Hepatocyte (in vitro differentiated cells): ENCODE results near the gene FBXL7.

Experiments used
- EZH2 ChIP-seq: fragments of 200-600 bp; sonication (generic); IDR thresholded peaks from 2 replicates; pipeline ENCODE4 v1.6.1; 2016; ENCODE audit warnings: antibody characterized with exemption, mild to moderate bottlenecking, borderline replicate concordance
- EZH2phosphoT487 ChIP-seq: fragments of 200-600 bp; sonication (generic); IDR thresholded peaks from one replicate; pipeline ENCODE4 v1.6.1; 2018; ENCODE audit warnings: antibody characterized with exemption, mild to moderate bottlenecking, low read depth, moderate library complexity; ENCODE audit not compliant: unreplicated experiment, severe bottlenecking
- TF ChIP-seq, protein P1 (sequence below): fragments of 200-600 bp; sonication (generic); IDR thresholded peaks from 2 replicates; pipeline ENCODE4 v1.5.1; 2016; ENCODE audit warnings: antibody characterized with exemption, mild to moderate bottlenecking; ENCODE audit not compliant: poor library complexity

DNA sequence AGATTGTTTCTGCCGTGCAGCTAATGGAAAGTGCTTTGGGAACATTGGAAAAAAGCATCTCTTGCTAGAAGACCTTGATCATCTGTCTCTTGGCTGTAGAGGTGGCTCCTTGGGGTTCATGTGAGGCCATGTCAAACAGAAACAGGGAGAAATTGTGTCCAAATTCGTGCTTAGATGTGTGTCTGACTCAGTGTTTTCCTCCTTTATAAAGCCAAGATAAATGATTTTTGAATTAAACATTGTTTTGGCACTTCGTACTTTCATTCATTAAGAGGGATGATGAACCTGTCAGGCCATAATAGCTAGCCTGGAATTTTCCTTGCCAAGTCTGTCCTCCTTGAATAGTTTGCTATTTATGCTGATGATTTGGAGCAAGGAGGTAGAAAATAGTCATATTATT, 143.8 kb downstream of the FBXL7 start:
- TF ChIP-seq, protein P1, sequence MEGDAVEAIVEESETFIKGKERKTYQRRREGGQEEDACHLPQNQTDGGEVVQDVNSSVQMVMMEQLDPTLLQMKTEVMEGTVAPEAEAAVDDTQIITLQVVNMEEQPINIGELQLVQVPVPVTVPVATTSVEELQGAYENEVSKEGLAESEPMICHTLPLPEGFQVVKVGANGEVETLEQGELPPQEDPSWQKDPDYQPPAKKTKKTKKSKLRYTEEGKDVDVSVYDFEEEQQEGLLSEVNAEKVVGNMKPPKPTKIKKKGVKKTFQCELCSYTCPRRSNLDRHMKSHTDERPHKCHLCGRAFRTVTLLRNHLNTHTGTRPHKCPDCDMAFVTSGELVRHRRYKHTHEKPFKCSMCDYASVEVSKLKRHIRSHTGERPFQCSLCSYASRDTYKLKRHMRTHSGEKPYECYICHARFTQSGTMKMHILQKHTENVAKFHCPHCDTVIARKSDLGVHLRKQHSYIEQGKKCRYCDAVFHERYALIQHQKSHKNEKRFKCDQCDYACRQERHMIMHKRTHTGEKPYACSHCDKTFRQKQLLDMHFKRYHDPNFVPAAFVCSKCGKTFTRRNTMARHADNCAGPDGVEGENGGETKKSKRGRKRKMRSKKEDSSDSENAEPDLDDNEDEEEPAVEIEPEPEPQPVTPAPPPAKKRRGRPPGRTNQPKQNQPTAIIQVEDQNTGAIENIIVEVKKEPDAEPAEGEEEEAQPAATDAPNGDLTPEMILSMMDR, result no peak
- TF ChIP-seq EZH2, result no peak
- TF ChIP-seq EZH2phosphoT487, result no peak
